Measurements from ENCODE around the gene RNF168. TPM values are rescaled to one million over a fixed set of nuclear protein-coding genes. Genes with fewer than 3 reads are reported as not detected.

RNF168 gene
- polyA plus RNA-seq, 1 donor, result 11.4 TPM

Other genes starting within 250 kb of the RNF168 start
- gene PCYT1A, start 216.0 kb downstream of the RNF168 start, polyA plus RNA-seq, result 54.4 TPM
- gene DYNLT2B, start 185.5 kb downstream of the RNF168 start, polyA plus RNA-seq, result 15.5 TPM
- 0.04 TPM for gene TM4SF19, start 165.4 kb downstream of the RNF168 start, polyA plus RNA-seq
- gene UBXN7, start 71.3 kb downstream of the RNF168 start, polyA plus RNA-seq, result 25.5 TPM
- not detected for gene SMCO1, start 11.6 kb upstream of the RNF168 start, polyA plus RNA-seq
- 9.2 TPM for gene WDR53, start 64.8 kb upstream of the RNF168 start, polyA plus RNA-seq
- 12.2 TPM for gene FBXO45, start 64.9 kb upstream of the RNF168 start, polyA plus RNA-seq
- 2.1 TPM for gene NRROS, start 135.9 kb upstream of the RNF168 start, polyA plus RNA-seq
- 2.7 TPM for gene CEP19, start 208.5 kb upstream of the RNF168 start, polyA plus RNA-seq
- gene PIGX, start 208.6 kb upstream of the RNF168 start, polyA plus RNA-seq, result 31.2 TPM
- 46.2 TPM for gene PAK2, start 236.1 kb upstream of the RNF168 start, polyA plus RNA-seq

Data from large intestine (tissue), 1 donor.